K562 treated with DMSO at 1 percent for 4 hours (cell line): ENCODE results near the gene OVAAL. TPM values are rescaled to one million over a fixed set of nuclear protein-coding genes. Genes with fewer than 3 reads are reported as not detected.

Experiments
- total RNA-seq: library from RNA; unstranded; fragments of 300-600 nt; gene quantifications from 2 replicates; pipeline ENCODE4 v1.2.3, GENCODE V29; 2022; ENCODE audit not compliant: insufficient read depth

Gene OVAAL
- not detected in 2 replicates for total RNA-seq

GRCh38 chr1:180558664-180559063 is at the start of gene OVAAL:
OVAAL (plus strand) TSS chr1:180558964.

Other genes with a start within 250 kb of the OVAAL start
- 72.6 and 72.9 TPM in 2 replicates for gene ACBD6, start 56.4 kb upstream of the OVAAL start, total RNA-seq
- gene XPR1, start 73.1 kb downstream of the OVAAL start, total RNA-seq = 17.5 and 20.4 TPM in 2 replicates